ENCODE results near the gene CYTH4. TPM values are rescaled to one million over a fixed set of nuclear protein-coding genes. Genes with fewer than 3 reads are reported as not detected.

The CYTH4 gene
- total RNA-seq, 2 experiments from 2014 or later = 33.1 to 42.8 TPM

DNA sequence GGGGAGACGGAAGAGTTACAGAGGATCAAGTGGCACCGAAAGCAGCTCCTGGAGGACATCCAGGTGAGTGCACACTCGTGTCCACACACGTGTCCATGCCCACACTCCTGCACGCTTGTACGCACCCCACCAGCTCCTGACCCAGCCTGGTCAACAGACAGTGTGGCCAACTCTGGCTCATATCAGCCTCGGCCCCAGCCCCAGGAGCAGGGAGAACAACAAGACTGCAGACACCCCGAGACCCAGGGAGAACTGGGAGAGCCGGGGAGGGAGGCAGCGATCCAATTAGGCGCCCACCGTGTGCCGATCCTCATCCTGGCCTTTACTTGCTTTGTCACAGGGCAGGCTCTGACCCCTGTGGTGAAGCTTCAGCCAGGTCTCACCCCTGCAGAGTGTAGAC lies 10.3 kb downstream of the CYTH4 start:
- H3K27me3 Mint-ChIP-seq = no peaks in the 10 kb centered on the region
- peak overlapping the region; percentile 12 for H3K27ac Mint-ChIP-seq
- no peaks in the 10 kb centered on the region for H3K9me3 Mint-ChIP-seq (ENCODE audit: low read depth)
- H3K4me3 Mint-ChIP-seq = no peak overlapping the region
- H3K4me1 Mint-ChIP-seq = peaks cover 54% of the 10 kb centered on the region
- ChIA-PET POLR2A (no interaction called here), CTCF (interaction anchor here (1.7 kb wide), 1 partner anchor 8 kb away, joined by 5 read pairs; no protein-coding TSS in a partner anchor)
- intact Hi-C loops (cut with DNase I, micrococcal nuclease) = no loop called here
- peaks cover 29% of the 10 kb centered on the region for H3K36me3 Mint-ChIP-seq (ENCODE audit: low read depth)
- no peak for ATAC-seq
- DNase-seq = no peak

DNA sequence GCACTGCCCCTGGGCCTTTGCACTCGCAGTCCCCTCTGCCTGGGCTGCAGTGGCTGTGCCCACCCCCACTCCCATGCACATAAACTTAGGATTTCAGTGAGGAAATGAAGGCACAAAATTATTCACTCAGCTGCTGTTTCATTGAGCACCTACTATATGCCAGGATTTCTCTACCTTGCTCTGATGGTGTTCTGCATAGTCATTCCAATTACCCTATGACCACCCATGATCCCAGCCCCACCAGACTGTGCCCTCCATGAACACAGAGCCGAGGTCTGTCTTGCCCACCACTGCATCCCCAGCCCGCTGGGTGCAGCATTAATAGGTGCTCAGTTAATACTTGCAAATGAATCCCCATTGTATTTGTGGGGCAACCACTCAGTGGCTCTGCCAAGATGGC lies 10.9 kb downstream of the CYTH4 start:
- Mint-ChIP-seq H3K9me3 (ENCODE audit: low read depth) (no peaks in the 10 kb centered on the region), H3K27me3 (no peaks in the 10 kb centered on the region), H3K27ac (peak overlapping the region; percentile 12), H3K4me1 (peaks cover 53% of the 10 kb centered on the region), H3K36me3 (ENCODE audit: low read depth) (peaks cover 29% of the 10 kb centered on the region), H3K4me3 (no peak overlapping the region)
- CTCF ChIA-PET = interaction anchor here (1.7 kb wide), 1 partner anchor 7 kb away, joined by 5 read pairs; no protein-coding TSS in a partner anchor
- DNase-seq = no peak
- no peak for ATAC-seq
- intact Hi-C loops (cut with DNase I, micrococcal nuclease) = no loop called here
- POLR2A ChIA-PET = no interaction called here

- H3K27ac Mint-ChIP-seq = peak overlapping the region; percentile 79
- POLR2A ChIA-PET = no interaction called here
- H3K36me3 Mint-ChIP-seq (ENCODE audit: low read depth) = peaks cover 24% of the 10 kb centered on the region
- no peak overlapping the region for H3K4me3 Mint-ChIP-seq
- no peak for DNase-seq
- peaks cover 47% of the 10 kb centered on the region for H3K4me1 Mint-ChIP-seq
- intact Hi-C loops (cut with DNase I, micrococcal nuclease) = no loop called here
- CTCF ChIA-PET = no interaction called here
- no peaks in the 10 kb centered on the region for H3K27me3 Mint-ChIP-seq
- no peaks in the 10 kb centered on the region for H3K9me3 Mint-ChIP-seq (ENCODE audit: low read depth)
- no peak for ATAC-seq
These were observed 12.4 kb downstream of the CYTH4 start for GRCh38 chr22:37294747-37295146.

DNA sequence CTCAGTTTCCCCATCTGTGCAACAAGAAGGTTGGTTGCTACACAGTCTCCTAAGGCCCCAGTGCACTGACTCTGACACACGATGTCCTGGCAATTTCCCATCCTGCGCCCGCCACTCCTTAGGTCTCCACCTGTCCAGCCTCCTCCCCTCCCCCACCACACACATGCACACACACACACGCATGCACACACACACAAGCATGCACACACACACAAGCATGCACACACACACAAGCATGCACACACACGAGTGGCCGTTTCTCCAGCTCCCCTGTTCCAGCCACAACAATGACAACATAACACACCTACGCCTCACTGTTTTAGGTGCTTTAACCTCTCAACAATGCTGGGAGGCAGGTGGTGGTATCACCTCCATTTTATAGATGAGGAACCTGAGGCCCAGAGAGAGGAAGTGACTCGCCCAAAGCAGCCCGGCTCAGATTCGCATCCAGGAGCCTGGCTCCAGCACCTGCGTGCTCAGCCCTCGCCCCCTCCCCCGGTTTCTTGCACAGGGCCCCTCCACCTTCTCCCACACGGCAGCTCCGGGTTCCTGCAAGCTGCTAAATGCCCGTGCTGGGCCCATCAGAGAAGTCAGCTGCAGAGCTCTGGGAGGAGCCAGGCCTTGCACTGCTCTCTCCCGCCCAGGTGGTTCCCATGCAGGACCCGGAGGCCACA lies 13.0 kb downstream of the CYTH4 start:
- no peaks in the 10 kb centered on the region for H3K9me3 Mint-ChIP-seq (ENCODE audit: low read depth)
- no peak overlapping the region for H3K4me3 Mint-ChIP-seq
- ChIA-PET POLR2A (interaction anchor here (0.6 kb wide), 2 partner anchors 61 to 295 kb away, joined by 3 read pairs; no protein-coding TSS in a partner anchor), CTCF (interaction anchor here (0.6 to 1.9 kb wide), 3 partner anchors 15 to 146 kb away, joined by 3 to 4 read pairs (median 3); no protein-coding TSS in a partner anchor)
- ATAC-seq = peak; percentile 68
- peaks cover 28% of the 10 kb centered on the region for H3K36me3 Mint-ChIP-seq (ENCODE audit: low read depth)
- H3K4me1 Mint-ChIP-seq = peaks cover 47% of the 10 kb centered on the region
- intact Hi-C loops (cut with DNase I, micrococcal nuclease) = no loop called here
- peak; percentile 54 for DNase-seq
- H3K27me3 Mint-ChIP-seq = no peaks in the 10 kb centered on the region
- peak overlapping the region; percentile 79 for H3K27ac Mint-ChIP-seq

GRCh38 chr22:37295946-37296345 lies 13.6 kb downstream of the CYTH4 start:
- Mint-ChIP-seq H3K27ac (no peak overlapping the region), H3K27me3 (no peaks in the 10 kb centered on the region), H3K9me3 (ENCODE audit: low read depth) (no peaks in the 10 kb centered on the region), H3K4me3 (no peak overlapping the region), H3K4me1 (peaks cover 51% of the 10 kb centered on the region), H3K36me3 (ENCODE audit: low read depth) (peaks cover 30% of the 10 kb centered on the region)
- CTCF ChIA-PET = interaction anchor here (0.6 to 1.9 kb wide), 5 partner anchors 10 to 146 kb away, joined by 3 to 6 read pairs (median 3); no protein-coding TSS in a partner anchor
- ATAC-seq (no peak), DNase-seq (no peak)
- POLR2A ChIA-PET = interaction anchor here (0.6 kb wide), 3 partner anchors 62 to 583 kb away, joined by 3 to 4 read pairs (median 3); no protein-coding TSS in a partner anchor
- intact Hi-C loops (cut with DNase I, micrococcal nuclease) = no loop called here

GRCh38 chr22:37298748-37299495 lies 16.6 kb downstream of the CYTH4 start:
- POLR2A ChIA-PET = interaction anchor here (0.7 to 1.0 kb wide), 2 partner anchors 9 to 13 kb away, joined by 3 read pairs; no protein-coding TSS in a partner anchor
- Mint-ChIP-seq H3K27ac (no peak overlapping the region), H3K4me3 (no peak overlapping the region), H3K27me3 (no peaks in the 10 kb centered on the region), H3K9me3 (ENCODE audit: low read depth) (no peaks in the 10 kb centered on the region), H3K4me1 (peaks cover 60% of the 10 kb centered on the region), H3K36me3 (ENCODE audit: low read depth) (peaks cover 30% of the 10 kb centered on the region)
- intact Hi-C loops (cut with DNase I, micrococcal nuclease) = no loop called here
- ATAC-seq = no peak
- no peak for DNase-seq
- CTCF ChIA-PET = interaction anchor here (0.6 to 1.7 kb wide), 5 partner anchors 16 to 38 kb away, joined by 3 to 4 read pairs (median 3); partner anchors contain the start of gene CYTH4

- intact Hi-C loops (cut with DNase I, micrococcal nuclease) = loop anchor here in 1 of 2 experiments (1.0 kb wide), 1 partner anchor 15 kb away; no protein-coding TSS in a partner anchor
- DNase-seq (no peak), ATAC-seq (no peak)
- Mint-ChIP-seq H3K27ac (peak overlapping the region; percentile 89), H3K36me3 (ENCODE audit: low read depth) (peaks cover 33% of the 10 kb centered on the region), H3K27me3 (no peaks in the 10 kb centered on the region), H3K4me3 (peak overlapping the region; percentile 58), H3K4me1 (peaks cover 62% of the 10 kb centered on the region), H3K9me3 (ENCODE audit: low read depth) (no peaks in the 10 kb centered on the region)
- ChIA-PET CTCF (interaction anchor here (0.5 to 1.7 kb wide), 7 partner anchors 8 to 40 kb away, joined by 3 to 6 read pairs (median 4); partner anchors contain the start of gene CYTH4), POLR2A (interaction anchor here (0.6 to 1.2 kb wide), 5 partner anchors 10 to 77 kb away, joined by 3 to 6 read pairs (median 3); no protein-coding TSS in a partner anchor)
These were observed 17.7 kb downstream of the CYTH4 start for GRCh38 chr22:37299969-37300509.

DNA sequence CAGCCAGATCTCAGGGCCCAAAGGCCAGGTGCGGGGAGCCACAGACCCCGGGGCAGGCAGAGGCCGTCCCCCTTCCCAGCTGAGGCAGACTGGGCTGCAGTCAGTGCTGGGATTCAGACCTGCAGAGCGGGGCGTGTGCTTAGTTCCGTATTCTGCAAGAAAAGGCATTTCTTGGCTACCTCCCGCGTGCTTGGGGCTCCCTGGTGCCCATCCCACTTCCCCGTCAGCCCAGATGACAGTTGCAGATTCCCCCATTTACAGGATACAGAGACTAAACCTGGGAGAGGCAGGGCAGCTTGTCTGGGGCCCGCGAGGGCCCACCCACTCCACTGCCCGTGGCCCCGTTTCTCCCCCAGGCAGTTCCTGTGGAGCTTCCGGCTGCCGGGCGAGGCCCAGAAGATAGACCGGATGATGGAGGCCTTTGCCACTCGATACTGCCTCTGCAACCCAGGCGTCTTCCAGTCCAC lies 18.3 kb downstream of the CYTH4 start:
- POLR2A ChIA-PET = interaction anchor here (0.6 to 1.2 kb wide), 3 partner anchors 72 to 78 kb away, joined by 3 to 6 read pairs (median 3); no protein-coding TSS in a partner anchor

DNA sequence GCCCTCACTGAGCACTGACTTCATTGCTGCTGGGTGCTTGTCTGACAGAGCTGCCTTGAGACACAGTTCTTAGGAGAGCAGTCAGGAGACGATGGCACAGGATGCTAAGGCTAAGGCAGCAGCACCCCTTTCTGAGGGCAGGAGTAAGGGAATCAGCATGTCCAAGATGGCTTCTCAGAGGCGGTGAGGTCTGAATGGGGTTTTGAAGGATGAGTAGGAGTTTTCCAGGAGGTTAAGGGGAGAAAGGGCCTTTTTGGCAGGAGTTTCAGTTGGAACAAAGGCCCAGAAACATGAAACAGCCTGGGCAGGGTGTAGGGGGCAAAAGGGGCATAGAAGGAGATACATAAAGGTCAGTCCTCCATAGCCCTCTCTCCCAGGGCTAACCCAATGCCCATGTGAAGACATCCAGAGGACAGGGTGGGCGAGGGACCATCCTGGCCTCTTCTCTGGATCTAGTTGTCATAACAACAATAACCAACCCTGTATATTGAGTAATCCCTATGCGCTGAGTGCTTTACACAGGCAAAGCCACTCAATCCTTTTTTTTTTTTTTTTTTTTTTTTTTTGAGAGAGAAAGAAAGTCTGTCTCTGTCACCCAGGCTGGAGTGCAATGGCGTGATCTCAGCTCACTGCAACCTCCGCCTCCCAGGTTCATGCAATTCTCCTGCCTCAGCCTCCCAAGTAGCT lies 19.0 kb downstream of the CYTH4 start:
- Mint-ChIP-seq H3K4me1 (peaks cover 68% of the 10 kb centered on the region), H3K27ac (peak overlapping the region; percentile 89), H3K4me3 (peak overlapping the region; percentile 58), H3K9me3 (ENCODE audit: low read depth) (no peaks in the 10 kb centered on the region), H3K36me3 (ENCODE audit: low read depth) (peaks cover 35% of the 10 kb centered on the region), H3K27me3 (no peaks in the 10 kb centered on the region)
- no peak for DNase-seq
- ATAC-seq = no peak
- ChIA-PET CTCF (interaction anchor here (0.8 to 1.6 kb wide), 5 partner anchors 9 to 30 kb away, joined by 3 to 6 read pairs (median 3); no protein-coding TSS in a partner anchor), POLR2A (interaction anchor here (1.2 kb wide), 1 partner anchor 73 kb away, joined by 3 read pairs; no protein-coding TSS in a partner anchor)
- intact Hi-C loops (cut with DNase I, micrococcal nuclease) = no loop called here

More for the DNA sequence above, 18.3 kb downstream of the CYTH4 start:
- ATAC-seq = peak; percentile 31
- H3K27me3 Mint-ChIP-seq = no peaks in the 10 kb centered on the region
- no peaks in the 10 kb centered on the region for H3K9me3 Mint-ChIP-seq (ENCODE audit: low read depth)
- peak; percentile 63 for DNase-seq
- peak overlapping the region; percentile 89 for H3K27ac Mint-ChIP-seq
- H3K4me3 Mint-ChIP-seq = peak overlapping the region; percentile 58
- peaks cover 34% of the 10 kb centered on the region for H3K36me3 Mint-ChIP-seq (ENCODE audit: low read depth)
- intact Hi-C loops (cut with DNase I, micrococcal nuclease) = loop anchor here in 1 of 2 experiments (1.0 kb wide), 1 partner anchor 15 kb away; no protein-coding TSS in a partner anchor
- H3K4me1 Mint-ChIP-seq = peaks cover 62% of the 10 kb centered on the region
- CTCF ChIA-PET = interaction anchor here (1.1 to 1.7 kb wide), 5 partner anchors 8 to 40 kb away, joined by 3 to 6 read pairs (median 4); no protein-coding TSS in a partner anchor

DNA sequence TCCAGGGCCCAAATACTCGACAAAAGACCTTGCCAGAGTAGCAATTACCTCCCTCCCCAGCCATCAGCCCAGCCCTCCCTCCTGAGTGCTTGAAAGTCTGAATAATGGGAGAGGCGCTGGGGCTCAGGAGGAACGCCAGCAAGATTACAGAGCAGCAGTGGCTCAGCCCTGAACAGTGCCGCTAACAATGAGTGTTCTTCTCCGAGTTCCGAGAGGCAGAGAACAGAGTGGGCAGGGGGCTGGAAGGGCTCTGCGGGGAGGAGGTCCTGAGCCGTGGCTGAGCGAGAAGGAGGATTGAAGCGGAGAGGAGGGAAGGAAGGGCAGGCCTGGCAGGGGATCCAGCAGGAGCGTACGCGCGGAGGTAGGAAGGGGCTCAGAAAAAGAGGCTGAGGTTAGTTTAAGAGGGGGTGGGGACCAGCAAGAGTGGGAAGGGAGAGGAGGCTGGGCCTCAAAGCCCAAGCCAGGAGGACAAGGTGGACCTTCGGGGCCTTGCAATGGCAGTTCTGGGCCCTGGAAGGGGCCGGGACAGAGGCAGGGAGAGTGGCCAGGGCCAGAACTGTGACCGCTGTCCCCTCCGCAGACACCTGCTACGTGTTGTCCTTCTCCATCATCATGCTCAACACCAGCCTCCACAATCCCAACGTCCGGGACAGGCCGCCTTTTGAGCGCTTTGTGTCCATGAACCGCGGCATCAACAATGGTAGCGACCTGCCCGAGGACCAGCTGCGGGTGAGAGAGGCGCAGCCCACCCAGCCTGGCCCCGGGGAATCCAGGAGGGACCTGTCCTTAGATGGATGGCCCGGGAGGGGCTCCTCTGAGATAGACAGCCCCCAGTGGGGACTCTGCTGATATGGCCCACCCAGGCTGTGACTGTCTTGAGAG lies 20.6 kb downstream of the CYTH4 start:
- ATAC-seq = no peak
- Mint-ChIP-seq H3K36me3 (ENCODE audit: low read depth) (peaks cover 36% of the 10 kb centered on the region), H3K4me1 (peaks cover 82% of the 10 kb centered on the region), H3K27me3 (no peaks in the 10 kb centered on the region), H3K4me3 (no peak overlapping the region), H3K9me3 (ENCODE audit: low read depth) (no peaks in the 10 kb centered on the region), H3K27ac (peak overlapping the region; percentile 89)
- intact Hi-C loops (cut with DNase I, micrococcal nuclease) = no loop called here
- POLR2A ChIA-PET = no interaction called here
- no peak for DNase-seq
- CTCF ChIA-PET = interaction anchor here (0.7 to 1.1 kb wide), 3 partner anchors 13 to 61 kb away, joined by 3 to 4 read pairs (median 3); no protein-coding TSS in a partner anchor
